ENCODE results near the gene EGR2. TPM values are rescaled to one million over a fixed set of nuclear protein-coding genes. Genes with fewer than 3 reads are reported as not detected.

Gene EGR2
- total RNA-seq, 1 donor from 2014 or later, result 12.1 TPM

- no peaks in the 10 kb centered on the region for H3K9me3 ChIP-seq (ENCODE audit: insufficient read depth, low read depth, low read length)
- no peak overlapping the region for H3K4me3 Mint-ChIP-seq (ENCODE audit: unreplicated experiment)
- peaks cover 6% of the 10 kb centered on the region for H3K9me3 Mint-ChIP-seq (ENCODE audit: unreplicated experiment)
- H3K9ac ChIP-seq (ENCODE audit: low read length), result no peak overlapping the region
- H3K27ac Mint-ChIP-seq (ENCODE audit: unreplicated experiment), result no peak overlapping the region
- H3K79me2 ChIP-seq (ENCODE audit: insufficient read depth, low read length), result no peaks in the 10 kb centered on the region
- no peaks in the 10 kb centered on the region for H3K36me3 ChIP-seq (ENCODE audit: insufficient read depth, low read length)
- no peaks in the 10 kb centered on the region for H3K36me3 Mint-ChIP-seq (ENCODE audit: low read depth, unreplicated experiment)
- no peak overlapping the region for H3K4me3 ChIP-seq (ENCODE audit: insufficient read depth, low read depth, low read length)
- H3K27me3 Mint-ChIP-seq (ENCODE audit: low read depth, unreplicated experiment), result no peaks in the 10 kb centered on the region
- no peak overlapping the region for H3K27ac ChIP-seq (ENCODE audit: low read depth, low read length)
- DNase-seq (ENCODE audit: low read depth) (no peak), FAIRE-seq (no peak)
- H2AFZ ChIP-seq (ENCODE audit: low read depth, low read length), result no peak overlapping the region
- no peaks in the 10 kb centered on the region for H3K4me1 Mint-ChIP-seq (ENCODE audit: low read depth, unreplicated experiment)
- H3K4me2 ChIP-seq (ENCODE audit: low read length), result no peak overlapping the region
- H3K27me3 ChIP-seq (ENCODE audit: insufficient read depth, low read length), result peaks cover 11% of the 10 kb centered on the region
- TF ChIP-seq CTCF (IDR thresholded peaks at IDR 0.05; ENCODE audit: insufficient read depth, low read depth, low read length) (no peak), EZH2 (IDR thresholded peaks at IDR 0.05; ENCODE audit: insufficient read depth, low read length) (no peak)
- H4K20me1 ChIP-seq (ENCODE audit: insufficient read depth, low read length), result no peaks in the 10 kb centered on the region
- H3K4me1 ChIP-seq (ENCODE audit: insufficient read depth, low read length), result no peaks in the 10 kb centered on the region
Observed at GRCh38 chr10:62853710-62854109, 37.5 kb upstream of the EGR2 start.

GRCh38 chr10:62852961-62853702, 37.0 kb upstream of the EGR2 start:
- no peak overlapping the region for H3K27ac ChIP-seq (ENCODE audit: low read depth, low read length)
- no peak overlapping the region for H3K4me2 ChIP-seq (ENCODE audit: low read length)
- Mint-ChIP-seq H3K9me3 (ENCODE audit: unreplicated experiment) (peaks cover 6% of the 10 kb centered on the region), H3K4me1 (ENCODE audit: low read depth, unreplicated experiment) (no peaks in the 10 kb centered on the region), H3K4me3 (ENCODE audit: unreplicated experiment) (no peak overlapping the region), H3K27me3 (ENCODE audit: low read depth, unreplicated experiment) (no peaks in the 10 kb centered on the region), H3K27ac (ENCODE audit: unreplicated experiment) (no peak overlapping the region), H3K36me3 (ENCODE audit: low read depth, unreplicated experiment) (no peaks in the 10 kb centered on the region)
- peaks cover 11% of the 10 kb centered on the region for H3K27me3 ChIP-seq (ENCODE audit: insufficient read depth, low read length)
- H3K4me3 ChIP-seq (ENCODE audit: insufficient read depth, low read depth, low read length), result no peak overlapping the region
- H3K9me3 ChIP-seq (ENCODE audit: insufficient read depth, low read depth, low read length), result peaks cover under 1% of the 10 kb centered on the region
- TF ChIP-seq EZH2 (IDR thresholded peaks at IDR 0.05; ENCODE audit: insufficient read depth, low read length), result no peak
- FAIRE-seq, result no peak
- no peak overlapping the region for H2AFZ ChIP-seq (ENCODE audit: low read depth, low read length)
- no peak for DNase-seq (ENCODE audit: low read depth)
- no peak overlapping the region for H3K9ac ChIP-seq (ENCODE audit: low read length)
- no peaks in the 10 kb centered on the region for H3K36me3 ChIP-seq (ENCODE audit: insufficient read depth, low read length)
- H3K79me2 ChIP-seq (ENCODE audit: insufficient read depth, low read length), result no peaks in the 10 kb centered on the region
- H4K20me1 ChIP-seq (ENCODE audit: insufficient read depth, low read length), result no peaks in the 10 kb centered on the region
- H3K4me1 ChIP-seq (ENCODE audit: insufficient read depth, low read length), result no peaks in the 10 kb centered on the region

GRCh38 chr10:62851442-62851841, 35.3 kb upstream of the EGR2 start:
- H3K36me3 Mint-ChIP-seq (ENCODE audit: low read depth, unreplicated experiment), result no peaks in the 10 kb centered on the region

More at GRCh38 chr10:62851442-62851841, 35.3 kb upstream of the EGR2 start:
- no peak overlapping the region for H3K27ac Mint-ChIP-seq (ENCODE audit: unreplicated experiment)
- Histone ChIP-seq H3K27me3 (ENCODE audit: insufficient read depth, low read length) (peaks cover 11% of the 10 kb centered on the region), H3K79me2 (ENCODE audit: insufficient read depth, low read length) (no peaks in the 10 kb centered on the region), H3K36me3 (ENCODE audit: insufficient read depth, low read length) (no peaks in the 10 kb centered on the region), H4K20me1 (ENCODE audit: insufficient read depth, low read length) (no peaks in the 10 kb centered on the region), H3K27ac (ENCODE audit: low read depth, low read length) (no peak overlapping the region), H3K4me1 (ENCODE audit: insufficient read depth, low read length) (no peaks in the 10 kb centered on the region), H3K9ac (ENCODE audit: low read length) (no peak overlapping the region), H3K4me2 (ENCODE audit: low read length) (no peak overlapping the region), H3K4me3 (ENCODE audit: insufficient read depth, low read depth, low read length) (no peak overlapping the region), H3K9me3 (ENCODE audit: insufficient read depth, low read depth, low read length) (peaks cover 8% of the 10 kb centered on the region), H2AFZ (ENCODE audit: low read depth, low read length) (no peak overlapping the region)
- peaks cover 14% of the 10 kb centered on the region for H3K9me3 Mint-ChIP-seq (ENCODE audit: unreplicated experiment)
- H3K4me3 Mint-ChIP-seq (ENCODE audit: unreplicated experiment), result no peak overlapping the region
- no peaks in the 10 kb centered on the region for H3K27me3 Mint-ChIP-seq (ENCODE audit: low read depth, unreplicated experiment)
- FAIRE-seq, result no peak
- no peak for DNase-seq (ENCODE audit: low read depth)
- TF ChIP-seq EZH2 (IDR thresholded peaks at IDR 0.05; ENCODE audit: insufficient read depth, low read length) (no peak), CTCF (IDR thresholded peaks at IDR 0.05; ENCODE audit: insufficient read depth, low read depth, low read length) (no peak)
- H3K4me1 Mint-ChIP-seq (ENCODE audit: low read depth, unreplicated experiment), result no peaks in the 10 kb centered on the region
